GM18505 (cell line): Measurements from ENCODE around the gene KIAA1549.

ENCODE experiments used
- ATAC-seq: cut with Tn5 transposase; IDR thresholded peaks from one replicate; pipeline ENCODE4 v1.9.1; 2021; ENCODE audit not compliant: unreplicated experiment
- POLR2A ChIP-seq: IDR thresholded peaks from 4 replicates; pipeline ENCODE4 v1.6.1; 2011; ENCODE audit warnings: borderline replicate concordance; ENCODE audit not compliant: insufficient read depth, insufficient read length; ENCODE audit errors: extremely low read depth

Gene KIAA1549

DNA sequence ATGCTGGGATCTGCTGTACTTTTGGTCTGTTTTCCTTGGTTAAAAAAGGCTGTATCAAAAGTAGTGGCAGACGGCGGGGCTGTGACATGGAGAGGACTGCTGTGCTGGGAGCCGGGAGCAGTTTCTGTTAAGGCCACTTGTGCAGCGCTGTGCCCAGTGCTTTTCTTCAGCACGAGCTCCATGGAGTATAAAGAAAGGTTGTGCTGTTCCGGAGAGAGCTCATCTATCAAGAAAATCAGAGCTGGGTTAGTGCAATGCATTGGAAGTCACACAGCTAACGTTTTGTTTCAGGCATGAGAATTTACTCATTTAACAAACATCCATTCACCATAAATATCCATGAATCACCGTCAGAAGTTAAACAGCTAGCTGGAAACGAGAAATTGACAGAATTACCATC lies 62.0 kb downstream of the KIAA1549 start:
- TF ChIP-seq POLR2A: no peak
- no peak for ATAC-seq

GRCh38 chr7:138918756-138919155 lies 62.4 kb downstream of the KIAA1549 start:
- ATAC-seq: no peak
- no peak for TF ChIP-seq POLR2A

DNA sequence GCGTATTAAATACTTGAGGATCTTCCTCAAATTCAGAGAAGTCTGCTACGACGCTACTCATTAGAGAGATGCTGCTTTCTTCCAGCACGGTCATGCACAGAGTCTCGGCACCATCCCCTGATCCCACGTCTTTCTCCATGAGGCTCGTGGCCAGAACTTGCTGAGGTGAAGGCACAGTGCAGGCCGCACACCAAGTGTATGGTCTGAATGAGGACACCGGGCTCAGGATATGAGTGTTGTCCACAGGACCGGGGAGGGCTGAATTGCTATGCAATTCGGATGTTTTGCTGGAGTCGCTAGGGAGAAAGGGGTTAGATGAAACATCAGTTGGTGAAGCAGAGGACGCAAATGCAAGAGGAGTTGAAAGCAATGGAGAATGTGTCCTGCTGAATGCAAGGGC lies 63.0 kb downstream of the KIAA1549 start:
- TF ChIP-seq POLR2A: no peak
- no peak for ATAC-seq

- no peak for ATAC-seq
- no peak for TF ChIP-seq POLR2A
Observed at GRCh38 chr7:138917771-138918170, 63.4 kb downstream of the KIAA1549 start.

DNA sequence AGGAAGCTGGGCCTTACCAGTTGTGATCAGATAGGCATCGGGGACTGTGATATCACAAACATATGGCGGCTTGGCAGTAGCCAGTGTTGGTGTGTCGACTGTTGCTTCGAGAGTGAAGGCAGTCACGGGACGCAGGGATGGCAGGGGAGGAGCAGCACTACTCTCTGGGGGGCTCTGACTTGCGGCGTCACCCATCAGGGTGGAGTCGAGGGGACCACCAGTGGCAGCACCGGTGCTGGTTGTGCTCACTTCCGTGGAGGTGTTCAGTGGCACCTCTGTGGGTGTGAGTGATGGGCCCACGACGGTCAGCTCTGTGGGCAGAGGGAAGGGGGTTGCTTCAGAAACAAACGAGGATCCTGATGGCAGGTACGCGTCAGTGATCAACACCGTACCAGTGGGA lies 64.5 kb downstream of the KIAA1549 start:
- no peak for TF ChIP-seq POLR2A
- no peak for ATAC-seq

DNA sequence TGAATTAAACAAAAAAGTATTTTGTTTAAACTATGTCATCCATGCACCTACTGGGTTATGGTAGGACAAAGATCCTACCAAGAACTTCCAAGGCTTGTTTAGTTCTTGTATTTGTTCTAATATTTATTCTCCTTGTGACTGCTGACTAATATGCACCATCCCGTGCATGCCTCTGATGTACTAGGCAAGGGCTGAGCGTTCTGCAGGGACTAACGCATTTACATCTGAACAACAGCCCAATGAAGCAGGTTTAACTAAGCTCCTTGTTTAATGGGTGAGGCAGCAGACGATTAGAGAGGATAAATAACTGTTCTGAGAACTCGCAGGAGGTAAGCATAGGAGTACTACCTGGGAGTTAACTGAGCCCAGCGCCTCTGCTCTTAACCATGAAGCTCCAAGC lies 64.9 kb downstream of the KIAA1549 start:
- TF ChIP-seq POLR2A: no peak
- no peak for ATAC-seq

- no peak for TF ChIP-seq POLR2A
- no peak for ATAC-seq
Observed at GRCh38 chr7:138913783-138914182, 67.4 kb downstream of the KIAA1549 start.

DNA sequence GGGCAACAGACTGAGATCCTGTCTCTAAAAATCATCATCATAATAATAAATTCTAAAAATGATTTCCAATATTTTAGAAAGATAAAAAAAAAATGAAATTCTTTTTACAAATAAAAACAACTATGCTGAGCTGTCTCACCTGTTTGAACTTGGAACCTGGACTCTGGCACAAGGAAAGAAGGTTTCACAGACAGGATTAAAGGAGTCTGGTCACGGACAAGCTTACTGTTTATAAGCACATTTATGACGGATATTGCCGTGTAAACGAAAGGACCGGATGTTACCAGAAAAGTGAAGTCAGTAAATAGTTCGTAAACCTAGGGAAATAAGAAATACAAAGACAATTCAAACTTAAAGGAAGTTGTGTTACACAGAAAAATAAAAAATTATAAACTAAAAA lies 70.2 kb downstream of the KIAA1549 start:
- no peak for TF ChIP-seq POLR2A
- no peak for ATAC-seq

GRCh38 chr7:138907850-138908249 lies 73.3 kb downstream of the KIAA1549 start:
- TF ChIP-seq POLR2A: no peak
- ATAC-seq: no peak

DNA sequence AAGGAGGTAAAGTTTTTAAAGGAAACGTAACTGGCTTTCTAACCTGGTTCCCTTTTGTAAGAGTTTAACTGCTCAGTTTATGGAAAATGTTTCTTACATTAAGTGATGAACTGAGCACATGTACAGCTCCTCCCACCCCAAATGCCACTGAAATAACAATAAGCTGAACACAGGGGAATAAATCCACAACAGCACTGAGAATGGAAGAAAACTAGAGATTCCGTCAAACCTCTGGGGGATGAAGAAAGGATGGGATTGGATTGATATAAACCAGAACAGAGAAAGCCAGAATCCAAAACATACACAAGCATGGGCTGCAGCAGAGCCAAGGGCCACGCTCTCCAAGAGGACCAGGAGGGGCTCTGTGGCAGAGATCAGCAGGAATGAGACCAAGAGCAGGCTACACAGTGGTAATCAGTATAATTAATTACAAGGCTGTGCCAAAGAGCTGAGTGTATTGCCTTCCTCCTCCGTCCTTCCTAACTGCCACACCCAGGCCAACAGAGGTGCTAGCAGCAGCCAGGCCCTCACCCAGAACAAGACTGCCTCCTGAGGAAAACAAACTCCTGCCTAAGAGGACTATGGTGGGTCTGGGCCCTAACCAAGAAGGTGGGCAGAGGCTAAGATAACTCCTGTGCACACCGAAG lies 73.9 kb downstream of the KIAA1549 start:
- no peak for ATAC-seq
- no peak for TF ChIP-seq POLR2A

DNA sequence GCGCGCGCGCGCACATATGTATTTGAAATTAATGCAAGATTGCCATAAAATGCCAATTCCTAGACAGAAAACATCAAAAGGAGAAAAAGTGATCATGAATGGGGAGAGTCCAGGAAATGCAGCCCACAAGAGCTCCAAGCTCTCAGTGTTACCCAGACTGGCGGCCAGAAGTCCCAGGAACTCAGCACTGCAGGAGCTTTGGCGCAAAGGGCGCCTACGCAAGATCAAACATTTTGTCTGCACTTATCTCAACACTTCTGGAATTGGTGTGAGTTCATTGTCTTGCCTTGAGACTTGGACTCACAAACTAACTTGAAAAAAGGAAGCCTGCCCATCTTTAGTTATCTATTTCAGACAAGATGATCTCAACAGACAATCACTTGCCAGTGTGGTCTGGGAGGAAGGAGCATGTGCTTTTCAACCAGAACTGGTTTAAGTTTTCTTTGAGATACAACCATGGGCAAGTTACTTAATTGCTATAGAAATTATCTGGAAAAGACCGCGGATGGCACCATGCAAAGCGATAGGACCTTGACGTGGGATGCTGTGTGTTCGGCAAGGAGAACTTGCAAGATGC lies 77.2 kb downstream of the KIAA1549 start:
- no peak for TF ChIP-seq POLR2A
- no peak for ATAC-seq

GRCh38 chr7:138903186-138903820 lies 77.9 kb downstream of the KIAA1549 start:
- ATAC-seq: no peak
- TF ChIP-seq POLR2A: no peak

DNA sequence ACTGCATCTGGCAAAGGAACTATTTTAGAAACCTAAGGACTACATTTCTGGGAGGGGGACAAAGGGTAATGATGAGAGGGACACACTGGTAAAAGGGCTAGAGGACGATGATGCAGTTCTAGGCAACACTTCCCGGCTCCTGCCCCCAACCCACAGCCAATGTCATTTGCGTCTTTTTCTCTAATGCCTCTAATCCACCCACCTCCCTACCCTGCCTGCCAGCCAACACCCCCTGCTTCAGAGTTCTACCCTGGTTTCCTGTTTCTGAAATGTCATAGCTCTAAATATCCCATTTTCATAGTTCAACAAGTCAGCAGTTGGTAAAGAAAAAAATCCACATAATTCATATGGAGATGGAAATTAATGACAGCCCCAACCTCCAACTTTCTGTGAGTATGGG lies 79.0 kb downstream of the KIAA1549 start:
- no peak for ATAC-seq
- TF ChIP-seq POLR2A: no peak
